GM12878 (cell line): ENCODE measurements around the gene PODXL2. TPM values are rescaled to one million over a fixed set of nuclear protein-coding genes. Genes with fewer than 3 reads are reported as not detected.

Experiments
- ATF7 ChIP-seq: fragments of 450-650 bp; IDR thresholded peaks from 2 replicates; pipeline ENCODE4 v1.6.1; 2016; ENCODE audit warnings: low read depth, mild to moderate bottlenecking
- CBX3 ChIP-seq: fragments of 200-600 bp; sonication (generic); IDR thresholded peaks from 2 replicates; pipeline ENCODE4 v1.6.1; 2016; ENCODE audit warnings: low read depth, borderline replicate concordance
- DPF2 ChIP-seq: fragments of 450-650 bp; IDR thresholded peaks from 2 replicates; pipeline ENCODE4 v1.6.1; 2017; ENCODE audit warnings: mild to moderate bottlenecking
- ESRRA ChIP-seq: IDR thresholded peaks from 2 replicates; pipeline ENCODE4 v1.6.1; 2012; ENCODE audit warnings: mild to moderate bottlenecking, low read length, improper control_type of control experiment
- HDAC6 ChIP-seq: fragments of 200-600 bp; sonication (generic); IDR thresholded peaks from one replicate; pipeline ENCODE4 v1.8.0; 2017; ENCODE audit warnings: antibody characterized with exemption; ENCODE audit not compliant: unreplicated experiment
- HDGF ChIP-seq: fragments of 450-650 bp; IDR thresholded peaks from 2 replicates; pipeline ENCODE4 v1.6.1; 2016; ENCODE audit warnings: antibody characterized with exemption
- KAT2A ChIP-seq: conservative IDR thresholded peaks from 2 replicates; pipeline ENCODE4 v1.6.1; 2011; ENCODE audit warnings: low read depth, low read length; ENCODE audit not compliant: control insufficient read depth
- MYC ChIP-seq: IDR thresholded peaks from 2 replicates; pipeline ENCODE4 v1.6.1; 2011; ENCODE audit warnings: mild to moderate bottlenecking, low read length, moderate library complexity, inconsistent platforms; ENCODE audit not compliant: insufficient read depth, insufficient replicate concordance, insufficient read length, severe bottlenecking
- NBN ChIP-seq: fragments of 450-650 bp; IDR thresholded peaks from 2 replicates; pipeline ENCODE4 v1.6.1; 2016
- SIN3A ChIP-seq: IDR thresholded peaks from 2 replicates; pipeline ENCODE4 v1.6.1; 2012; ENCODE audit warnings: low read depth, low read length, improper control_type of control experiment
- SMAD5 ChIP-seq: IDR thresholded peaks from 2 replicates; pipeline ENCODE4 v1.6.1; 2016; ENCODE audit warnings: antibody characterized with exemption, low read depth
- SREBF1 ChIP-seq: IDR thresholded peaks from 2 replicates; pipeline ENCODE4 v1.6.1; 2012; ENCODE audit warnings: mild to moderate bottlenecking, low read length
- TBL1XR1 ChIP-seq: IDR thresholded peaks from 2 replicates; pipeline ENCODE4 v1.6.1; 2012; ENCODE audit warnings: low read depth, low read length, improper control_type of control experiment
- ZSCAN29 ChIP-seq: fragments of 450-650 bp; IDR thresholded peaks from 2 replicates; pipeline ENCODE4 v1.6.1; 2017; ENCODE audit warnings: mild to moderate bottlenecking, moderate library complexity
- polyA plus RNA-seq, 11 experiments: library from polyadenylated mRNA; depleted of rRNA in 4 of 11; unstranded in 6 of 11; stranded (reverse) in 5 of 11; fragments of >200 nt; fragmentation: Nextera tagmentation in 4 of 11; fragmentation: Illumina TruSeq in 1 of 11; extraction: Ambion mirVana in 4 of 11; extraction: Trizol in 1 of 11; gene quantifications; 1 replicate in 1 of 11; 2 replicates in 10 of 11; pipeline versions ENCODE4 v1.2.1 to v1.2.3, GENCODE V29; 2011 to 2016; ENCODE audit warnings: inconsistent platforms in 2 of 11, missing spikeins in 2 of 11, low read depth in 1 of 11
- total RNA-seq, 4 experiments: library from RNA; depleted of rRNA in 3 of 4; stranded (reverse); fragments of >200 nt in 3 of 4; fragmentation: Illumina TruSeq in 1 of 4; extraction: Trizol in 1 of 4; gene quantifications; 2 replicates each; pipeline versions ENCODE4 v1.2.1 to v1.2.3, GENCODE V29; 2013 to 2021
- TF ChIP-seq, protein P1 (sequence below): fragments of 450-650 bp; formaldehyde crosslinking; IDR thresholded peaks from 2 replicates; pipeline ENCODE4 v1.5.0; 2022; ENCODE audit warnings: mild to moderate bottlenecking, missing genetic modification characterization
- TF ChIP-seq, protein P2 (sequence below): fragments of 450-650 bp; IDR thresholded peaks from 2 replicates; pipeline ENCODE4 v1.6.1; 2016; ENCODE audit warnings: mild to moderate bottlenecking
- TF ChIP-seq, protein P3 (sequence below): fragments of 450-650 bp; IDR thresholded peaks from 2 replicates; pipeline ENCODE4 v1.6.1; 2017; ENCODE audit warnings: antibody characterized with exemption, mild to moderate bottlenecking, moderate library complexity
- TF ChIP-seq, protein P4 (sequence below): IDR thresholded peaks from 2 replicates; pipeline ENCODE4 v1.6.1; 2011; ENCODE audit warnings: mild to moderate bottlenecking, low read depth, low read length, moderate library complexity; ENCODE audit not compliant: insufficient replicate concordance
- TF ChIP-seq, protein P5 (sequence below): IDR thresholded peaks from 2 replicates; pipeline ENCODE4 v1.6.1; 2011; ENCODE audit warnings: borderline replicate concordance, low read depth, mild to moderate bottlenecking, moderate library complexity, low read length; ENCODE audit not compliant: insufficient read depth, poor library complexity, severe bottlenecking

The PODXL2 gene
- total and polyA plus RNA-seq, 10 of the 15 experiments (the other 5 are each of a cell fraction or from before 2014, with no cell fraction given) = 0.03 to 24.4 (median 13.6) TPM; not detected in 2

DNA sequence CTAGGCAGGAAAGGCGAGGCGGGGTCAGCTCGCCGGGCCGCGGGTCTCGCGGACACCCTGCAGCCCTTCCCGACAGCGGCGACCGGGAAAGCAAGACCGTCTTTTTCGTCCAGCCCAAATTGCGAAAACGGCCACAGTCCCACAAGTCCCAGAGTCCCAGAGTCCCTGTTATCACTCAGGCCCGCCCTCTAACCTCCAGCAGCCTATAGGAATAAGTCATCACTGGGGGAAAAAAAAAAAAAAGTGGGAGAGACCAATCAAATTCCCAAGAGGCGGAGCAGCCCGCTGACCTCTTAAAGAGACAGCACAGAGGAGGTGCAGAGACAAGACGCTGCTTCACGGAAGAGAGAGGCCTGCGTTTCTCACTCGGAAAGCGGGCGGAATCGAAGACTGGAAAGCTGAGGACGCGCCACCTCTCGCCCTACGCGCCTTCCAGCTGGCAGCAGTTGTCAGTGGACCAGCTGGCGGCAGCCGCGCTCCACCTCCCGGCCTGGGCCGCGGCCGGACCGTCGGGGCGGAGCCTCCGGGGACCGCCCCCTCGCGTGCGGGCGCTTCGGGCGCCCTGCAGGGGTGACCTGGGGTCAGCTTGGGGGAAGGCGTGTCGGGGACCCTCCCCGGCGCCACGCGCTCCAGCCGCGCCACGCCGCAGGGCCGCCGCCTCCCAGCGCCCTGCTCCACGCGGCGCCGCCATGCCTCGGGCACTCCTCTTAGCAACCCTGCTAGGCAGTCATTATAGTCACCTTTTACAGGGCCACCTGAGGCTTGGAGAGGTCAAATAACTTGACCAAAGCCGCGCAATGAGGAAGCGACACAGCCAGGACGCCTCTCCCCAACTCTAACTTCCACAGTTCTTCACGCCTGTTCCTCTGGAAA is 38.2 kb upstream of the PODXL2 start, which contains the start of gene TPRA1 (continued):
- TF ChIP-seq, protein P1, sequence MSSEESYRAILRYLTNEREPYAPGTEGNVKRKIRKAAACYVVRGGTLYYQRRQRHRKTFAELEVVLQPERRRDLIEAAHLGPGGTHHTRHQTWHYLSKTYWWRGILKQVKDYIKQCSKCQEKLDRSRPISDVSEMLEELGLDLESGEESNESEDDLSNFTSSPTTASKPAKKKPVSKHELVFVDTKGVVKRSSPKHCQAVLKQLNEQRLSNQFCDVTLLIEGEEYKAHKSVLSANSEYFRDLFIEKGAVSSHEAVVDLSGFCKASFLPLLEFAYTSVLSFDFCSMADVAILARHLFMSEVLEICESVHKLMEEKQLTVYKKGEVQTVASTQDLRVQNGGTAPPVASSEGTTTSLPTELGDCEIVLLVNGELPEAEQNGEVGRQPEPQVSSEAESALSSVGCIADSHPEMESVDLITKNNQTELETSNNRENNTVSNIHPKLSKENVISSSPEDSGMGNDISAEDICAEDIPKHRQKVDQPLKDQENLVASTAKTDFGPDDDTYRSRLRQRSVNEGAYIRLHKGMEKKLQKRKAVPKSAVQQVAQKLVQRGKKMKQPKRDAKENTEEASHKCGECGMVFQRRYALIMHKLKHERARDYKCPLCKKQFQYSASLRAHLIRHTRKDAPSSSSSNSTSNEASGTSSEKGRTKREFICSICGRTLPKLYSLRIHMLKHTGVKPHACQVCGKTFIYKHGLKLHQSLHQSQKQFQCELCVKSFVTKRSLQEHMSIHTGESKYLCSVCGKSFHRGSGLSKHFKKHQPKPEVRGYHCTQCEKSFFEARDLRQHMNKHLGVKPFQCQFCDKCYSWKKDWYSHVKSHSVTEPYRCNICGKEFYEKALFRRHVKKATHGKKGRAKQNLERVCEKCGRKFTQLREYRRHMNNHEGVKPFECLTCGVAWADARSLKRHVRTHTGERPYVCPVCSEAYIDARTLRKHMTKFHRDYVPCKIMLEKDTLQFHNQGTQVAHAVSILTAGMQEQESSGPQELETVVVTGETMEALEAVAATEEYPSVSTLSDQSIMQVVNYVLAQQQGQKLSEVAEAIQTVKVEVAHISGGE (CRISPR knock-in tag) = no peak
- TF ChIP-seq KAT2A (no peak), ZSCAN29 (peak; percentile 78; the same call in 1 of the 2 replicates), ATF7 (peak; percentile 30; the same call in 1 of the 2 replicates), SIN3A (peak; percentile 35; the same call in 1 of the 2 replicates), CBX3 (no peak), HDAC6 (no peak), DPF2 (peak; percentile 86), SMAD5 (no peak), NBN (peak; percentile 55), MYC (peak; percentile 92), SREBF1 (no peak), TBL1XR1 (peak; percentile 21; the same call in 1 of the 2 replicates), HDGF (peak; percentile 48; the same call in 1 of the 2 replicates), ESRRA (no peak)
- TF ChIP-seq, protein P2, sequence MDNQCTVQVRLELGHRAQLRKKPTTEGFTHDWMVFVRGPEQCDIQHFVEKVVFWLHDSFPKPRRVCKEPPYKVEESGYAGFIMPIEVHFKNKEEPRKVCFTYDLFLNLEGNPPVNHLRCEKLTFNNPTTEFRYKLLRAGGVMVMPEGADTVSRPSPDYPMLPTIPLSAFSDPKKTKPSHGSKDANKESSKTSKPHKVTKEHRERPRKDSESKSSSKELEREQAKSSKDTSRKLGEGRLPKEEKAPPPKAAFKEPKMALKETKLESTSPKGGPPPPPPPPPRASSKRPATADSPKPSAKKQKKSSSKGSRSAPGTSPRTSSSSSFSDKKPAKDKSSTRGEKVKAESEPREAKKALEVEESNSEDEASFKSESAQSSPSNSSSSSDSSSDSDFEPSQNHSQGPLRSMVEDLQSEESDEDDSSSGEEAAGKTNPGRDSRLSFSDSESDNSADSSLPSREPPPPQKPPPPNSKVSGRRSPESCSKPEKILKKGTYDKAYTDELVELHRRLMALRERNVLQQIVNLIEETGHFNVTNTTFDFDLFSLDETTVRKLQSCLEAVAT = peak; percentile 62; the same call in 1 of the 2 replicates
- TF ChIP-seq, protein P3, sequence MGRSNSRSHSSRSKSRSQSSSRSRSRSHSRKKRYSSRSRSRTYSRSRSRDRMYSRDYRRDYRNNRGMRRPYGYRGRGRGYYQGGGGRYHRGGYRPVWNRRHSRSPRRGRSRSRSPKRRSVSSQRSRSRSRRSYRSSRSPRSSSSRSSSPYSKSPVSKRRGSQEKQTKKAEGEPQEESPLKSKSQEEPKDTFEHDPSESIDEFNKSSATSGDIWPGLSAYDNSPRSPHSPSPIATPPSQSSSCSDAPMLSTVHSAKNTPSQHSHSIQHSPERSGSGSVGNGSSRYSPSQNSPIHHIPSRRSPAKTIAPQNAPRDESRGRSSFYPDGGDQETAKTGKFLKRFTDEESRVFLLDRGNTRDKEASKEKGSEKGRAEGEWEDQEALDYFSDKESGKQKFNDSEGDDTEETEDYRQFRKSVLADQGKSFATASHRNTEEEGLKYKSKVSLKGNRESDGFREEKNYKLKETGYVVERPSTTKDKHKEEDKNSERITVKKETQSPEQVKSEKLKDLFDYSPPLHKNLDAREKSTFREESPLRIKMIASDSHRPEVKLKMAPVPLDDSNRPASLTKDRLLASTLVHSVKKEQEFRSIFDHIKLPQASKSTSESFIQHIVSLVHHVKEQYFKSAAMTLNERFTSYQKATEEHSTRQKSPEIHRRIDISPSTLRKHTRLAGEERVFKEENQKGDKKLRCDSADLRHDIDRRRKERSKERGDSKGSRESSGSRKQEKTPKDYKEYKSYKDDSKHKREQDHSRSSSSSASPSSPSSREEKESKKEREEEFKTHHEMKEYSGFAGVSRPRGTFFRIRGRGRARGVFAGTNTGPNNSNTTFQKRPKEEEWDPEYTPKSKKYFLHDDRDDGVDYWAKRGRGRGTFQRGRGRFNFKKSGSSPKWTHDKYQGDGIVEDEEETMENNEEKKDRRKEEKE = no peak
- TF ChIP-seq, protein P4, sequence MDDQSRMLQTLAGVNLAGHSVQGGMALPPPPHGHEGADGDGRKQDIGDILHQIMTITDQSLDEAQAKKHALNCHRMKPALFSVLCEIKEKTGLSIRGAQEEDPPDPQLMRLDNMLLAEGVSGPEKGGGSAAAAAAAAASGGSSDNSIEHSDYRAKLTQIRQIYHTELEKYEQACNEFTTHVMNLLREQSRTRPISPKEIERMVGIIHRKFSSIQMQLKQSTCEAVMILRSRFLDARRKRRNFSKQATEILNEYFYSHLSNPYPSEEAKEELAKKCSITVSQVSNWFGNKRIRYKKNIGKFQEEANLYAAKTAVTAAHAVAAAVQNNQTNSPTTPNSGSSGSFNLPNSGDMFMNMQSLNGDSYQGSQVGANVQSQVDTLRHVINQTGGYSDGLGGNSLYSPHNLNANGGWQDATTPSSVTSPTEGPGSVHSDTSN = peak; percentile 34
- TF ChIP-seq, protein P5, sequence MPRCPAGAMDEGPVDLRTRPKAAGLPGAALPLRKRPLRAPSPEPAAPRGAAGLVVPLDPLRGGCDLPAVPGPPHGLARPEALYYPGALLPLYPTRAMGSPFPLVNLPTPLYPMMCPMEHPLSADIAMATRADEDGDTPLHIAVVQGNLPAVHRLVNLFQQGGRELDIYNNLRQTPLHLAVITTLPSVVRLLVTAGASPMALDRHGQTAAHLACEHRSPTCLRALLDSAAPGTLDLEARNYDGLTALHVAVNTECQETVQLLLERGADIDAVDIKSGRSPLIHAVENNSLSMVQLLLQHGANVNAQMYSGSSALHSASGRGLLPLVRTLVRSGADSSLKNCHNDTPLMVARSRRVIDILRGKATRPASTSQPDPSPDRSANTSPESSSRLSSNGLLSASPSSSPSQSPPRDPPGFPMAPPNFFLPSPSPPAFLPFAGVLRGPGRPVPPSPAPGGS = peak; percentile 15
